SK-N-SH treated with all-trans-retinoic acid at 6 μM for 48 hours (cell line): ENCODE data around the gene CNTN6.

Experiments
- ATAC-seq: fragments of 200-7000 bp; cut with Tn5 transposase; 3 replicates; pipeline ENCODE4 v1.9.1; 2020; ENCODE audit warnings: mild to moderate bottlenecking, moderate library complexity
- ARNTL ChIP-seq: fragments of 450-650 bp; formaldehyde crosslinking; IDR thresholded peaks from 2 replicates; pipeline ENCODE4 v1.5.0; 2020; ENCODE audit warnings: low read depth, mild to moderate bottlenecking, moderate library complexity, borderline replicate concordance
- BACH2 ChIP-seq: fragments of 250-450 bp; sonication (Bioruptor Pico); IDR thresholded peaks from 2 replicates; pipeline ENCODE4 v1.9.0; 2021; ENCODE audit warnings: mild to moderate bottlenecking, borderline replicate concordance
- ESRRG ChIP-seq: fragments of 250-450 bp; sonication (Bioruptor Pico); IDR thresholded peaks from 2 replicates; pipeline ENCODE4 v1.6.1; 2021; ENCODE audit warnings: mild to moderate bottlenecking
- GLIS3 ChIP-seq: fragments of 250-450 bp; sonication (Bioruptor Pico); IDR thresholded peaks from 2 replicates; pipeline ENCODE4 v1.5.0; 2020; ENCODE audit warnings: mild to moderate bottlenecking, moderate library complexity
- ISL1 ChIP-seq: fragments of 250-450 bp; sonication (Bioruptor Pico); IDR thresholded peaks from 2 replicates; pipeline ENCODE4 v2.1.2; 2022; ENCODE audit warnings: mild to moderate bottlenecking, moderate library complexity
- OSR1 ChIP-seq: fragments of 250-450 bp; sonication (Bioruptor Pico); IDR thresholded peaks from 2 replicates; pipeline ENCODE4 v1.8.0; 2022; ENCODE audit warnings: moderate library complexity, mild to moderate bottlenecking, inconsistent platforms
- PPARA ChIP-seq: fragments of 250-450 bp; sonication (Bioruptor Pico); IDR thresholded peaks from 2 replicates; pipeline ENCODE4 v1.5.0; 2020; ENCODE audit warnings: mild to moderate bottlenecking, borderline replicate concordance
- TCF4 ChIP-seq: fragments of 250-450 bp; sonication (Bioruptor Pico); IDR thresholded peaks from 2 replicates; pipeline ENCODE4 v1.8.0; 2021; ENCODE audit warnings: mild to moderate bottlenecking, moderate library complexity, borderline replicate concordance
- TOX ChIP-seq: fragments of 250-450 bp; sonication (Bioruptor Pico); IDR thresholded peaks from 2 replicates; pipeline ENCODE4 v1.8.0; 2021; ENCODE audit warnings: mild to moderate bottlenecking, moderate library complexity, borderline replicate concordance
- ZC3H10 ChIP-seq: fragments of 250-450 bp; sonication (Bioruptor Pico); IDR thresholded peaks from 2 replicates; pipeline ENCODE4 v1.5.1; 2021; ENCODE audit warnings: mild to moderate bottlenecking, moderate library complexity
- ZFP3 ChIP-seq: fragments of 250-450 bp; sonication (Bioruptor Pico); IDR thresholded peaks from 2 replicates; pipeline ENCODE4 v1.5.0; 2020; ENCODE audit warnings: mild to moderate bottlenecking, moderate library complexity
- ZFP30 ChIP-seq: fragments of 450-650 bp; formaldehyde crosslinking; IDR thresholded peaks from 2 replicates; pipeline ENCODE4 v1.5.0; 2022; ENCODE audit warnings: mild to moderate bottlenecking, moderate library complexity
- ZNF565 ChIP-seq: fragments of 450-650 bp; formaldehyde crosslinking; conservative IDR thresholded peaks from 2 replicates; pipeline ENCODE4 v1.5.0; 2020; ENCODE audit warnings: low read depth, mild to moderate bottlenecking, moderate library complexity
- ZNF8 ChIP-seq: fragments of 450-650 bp; formaldehyde crosslinking; IDR thresholded peaks from 2 replicates; pipeline ENCODE4 v1.5.0; 2020; ENCODE audit warnings: mild to moderate bottlenecking, moderate library complexity
- TF ChIP-seq, protein P1 (sequence below): fragments of 250-450 bp; sonication (Bioruptor Pico); IDR thresholded peaks from 2 replicates; pipeline ENCODE4 v1.8.0; 2021; ENCODE audit warnings: low read depth, mild to moderate bottlenecking, moderate library complexity, borderline replicate concordance
- TF ChIP-seq, protein P2 (sequence below): fragments of 250-450 bp; sonication (Bioruptor Pico); IDR thresholded peaks from 2 replicates; pipeline ENCODE4 v1.5.0; 2020; ENCODE audit warnings: mild to moderate bottlenecking, moderate library complexity
- TF ChIP-seq, protein P3 (sequence below): fragments of 250-450 bp; sonication (Bioruptor Pico); IDR thresholded peaks from 2 replicates; pipeline ENCODE4 v1.5.1; 2021; ENCODE audit warnings: mild to moderate bottlenecking, moderate library complexity
- TF ChIP-seq, protein P4 (sequence below): fragments of 250-450 bp; sonication (Bioruptor Pico); IDR thresholded peaks from 2 replicates; pipeline ENCODE4 v1.5.1; 2020; ENCODE audit warnings: low read depth, mild to moderate bottlenecking, moderate library complexity

CNTN6 gene

DNA sequence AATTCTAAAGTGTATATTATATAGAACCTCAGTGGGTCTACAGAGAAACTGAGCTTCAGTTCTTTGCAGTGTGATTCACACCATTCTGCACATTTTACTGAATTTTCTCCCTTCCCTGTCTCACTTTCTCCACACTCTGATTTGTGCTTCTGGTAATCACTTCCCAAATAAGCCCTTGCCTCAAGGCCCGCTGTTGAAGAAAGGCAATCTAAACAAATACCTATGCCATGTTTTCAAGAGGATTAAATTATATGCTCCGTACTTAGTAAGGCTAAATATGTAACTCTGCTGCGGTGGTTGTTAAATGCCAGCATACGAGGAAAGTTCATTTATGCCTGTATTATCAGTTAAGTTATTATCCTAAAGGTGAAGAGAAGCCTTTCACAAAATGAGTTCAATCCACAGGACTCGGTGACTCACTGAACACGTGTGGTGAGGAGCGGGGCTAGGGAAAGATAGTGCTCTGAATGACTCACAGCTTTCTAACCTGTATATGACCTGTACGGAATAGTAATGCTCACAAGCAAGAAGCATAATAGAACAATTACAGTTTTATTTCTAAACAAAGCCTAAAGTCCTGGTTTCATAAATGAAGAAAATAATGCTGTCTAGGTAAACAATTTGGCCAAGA lies 25.1 kb downstream of the CNTN6 start:
- TF ChIP-seq ESRRG (CRISPR knock-in tag) (no peak), BACH2 (CRISPR knock-in tag) (no peak), OSR1 (CRISPR knock-in tag) (no peak), TOX (no peak), ARNTL (CRISPR knock-in tag) (no peak), ZNF8 (no peak)
- TF ChIP-seq, protein P1, sequence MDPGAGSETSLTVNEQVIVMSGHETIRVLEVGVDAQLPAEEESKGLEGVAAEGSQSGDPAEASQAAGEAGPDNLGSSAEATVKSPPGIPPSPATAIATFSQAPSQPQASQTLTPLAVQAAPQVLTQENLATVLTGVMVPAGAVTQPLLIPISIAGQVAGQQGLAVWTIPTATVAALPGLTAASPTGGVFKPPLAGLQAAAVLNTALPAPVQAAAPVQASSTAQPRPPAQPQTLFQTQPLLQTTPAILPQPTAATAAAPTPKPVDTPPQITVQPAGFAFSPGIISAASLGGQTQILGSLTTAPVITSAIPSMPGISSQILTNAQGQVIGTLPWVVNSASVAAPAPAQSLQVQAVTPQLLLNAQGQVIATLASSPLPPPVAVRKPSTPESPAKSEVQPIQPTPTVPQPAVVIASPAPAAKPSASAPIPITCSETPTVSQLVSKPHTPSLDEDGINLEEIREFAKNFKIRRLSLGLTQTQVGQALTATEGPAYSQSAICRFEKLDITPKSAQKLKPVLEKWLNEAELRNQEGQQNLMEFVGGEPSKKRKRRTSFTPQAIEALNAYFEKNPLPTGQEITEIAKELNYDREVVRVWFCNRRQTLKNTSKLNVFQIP (CRISPR knock-in tag), result no peak
- TF ChIP-seq, protein P2, sequence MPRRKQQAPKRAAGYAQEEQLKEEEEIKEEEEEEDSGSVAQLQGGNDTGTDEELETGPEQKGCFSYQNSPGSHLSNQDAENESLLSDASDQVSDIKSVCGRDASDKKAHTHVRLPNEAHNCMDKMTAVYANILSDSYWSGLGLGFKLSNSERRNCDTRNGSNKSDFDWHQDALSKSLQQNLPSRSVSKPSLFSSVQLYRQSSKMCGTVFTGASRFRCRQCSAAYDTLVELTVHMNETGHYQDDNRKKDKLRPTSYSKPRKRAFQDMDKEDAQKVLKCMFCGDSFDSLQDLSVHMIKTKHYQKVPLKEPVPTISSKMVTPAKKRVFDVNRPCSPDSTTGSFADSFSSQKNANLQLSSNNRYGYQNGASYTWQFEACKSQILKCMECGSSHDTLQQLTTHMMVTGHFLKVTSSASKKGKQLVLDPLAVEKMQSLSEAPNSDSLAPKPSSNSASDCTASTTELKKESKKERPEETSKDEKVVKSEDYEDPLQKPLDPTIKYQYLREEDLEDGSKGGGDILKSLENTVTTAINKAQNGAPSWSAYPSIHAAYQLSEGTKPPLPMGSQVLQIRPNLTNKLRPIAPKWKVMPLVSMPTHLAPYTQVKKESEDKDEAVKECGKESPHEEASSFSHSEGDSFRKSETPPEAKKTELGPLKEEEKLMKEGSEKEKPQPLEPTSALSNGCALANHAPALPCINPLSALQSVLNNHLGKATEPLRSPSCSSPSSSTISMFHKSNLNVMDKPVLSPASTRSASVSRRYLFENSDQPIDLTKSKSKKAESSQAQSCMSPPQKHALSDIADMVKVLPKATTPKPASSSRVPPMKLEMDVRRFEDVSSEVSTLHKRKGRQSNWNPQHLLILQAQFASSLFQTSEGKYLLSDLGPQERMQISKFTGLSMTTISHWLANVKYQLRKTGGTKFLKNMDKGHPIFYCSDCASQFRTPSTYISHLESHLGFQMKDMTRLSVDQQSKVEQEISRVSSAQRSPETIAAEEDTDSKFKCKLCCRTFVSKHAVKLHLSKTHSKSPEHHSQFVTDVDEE (CRISPR knock-in tag), result no peak
- TF ChIP-seq, all 23 proteins: peak for 0
- ATAC-seq, result no peak

DNA sequence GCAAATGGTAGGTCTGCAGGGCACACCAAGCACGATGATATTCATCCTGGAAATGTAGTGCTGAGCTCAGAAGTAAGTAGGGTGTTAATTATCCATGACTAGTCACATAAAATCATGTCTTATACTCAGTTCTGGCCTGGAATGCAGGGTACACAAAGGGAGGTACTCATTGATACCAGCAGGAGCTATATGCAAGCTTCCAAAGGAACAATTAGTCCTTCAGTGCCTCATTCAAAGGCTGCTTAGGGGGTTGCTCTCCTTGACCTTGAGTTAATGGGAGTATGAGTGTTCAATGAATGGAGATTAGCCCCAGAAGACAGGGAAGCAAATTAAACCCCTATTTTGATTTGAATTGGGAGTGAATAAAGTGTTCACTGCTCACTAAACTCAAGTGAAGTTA lies 38.3 kb downstream of the CNTN6 start:
- ATAC-seq, result no peak
- TF ChIP-seq GLIS3 (CRISPR knock-in tag) (no peak), ZFP3 (no peak), OSR1 (CRISPR knock-in tag) (no peak), ARNTL (CRISPR knock-in tag) (no peak), TCF4 (CRISPR knock-in tag) (no peak), BACH2 (CRISPR knock-in tag) (no peak), ZC3H10 (CRISPR knock-in tag) (no peak), ISL1 (no peak)
- TF ChIP-seq, protein P2 (CRISPR knock-in tag), result no peak
- TF ChIP-seq, protein P3, sequence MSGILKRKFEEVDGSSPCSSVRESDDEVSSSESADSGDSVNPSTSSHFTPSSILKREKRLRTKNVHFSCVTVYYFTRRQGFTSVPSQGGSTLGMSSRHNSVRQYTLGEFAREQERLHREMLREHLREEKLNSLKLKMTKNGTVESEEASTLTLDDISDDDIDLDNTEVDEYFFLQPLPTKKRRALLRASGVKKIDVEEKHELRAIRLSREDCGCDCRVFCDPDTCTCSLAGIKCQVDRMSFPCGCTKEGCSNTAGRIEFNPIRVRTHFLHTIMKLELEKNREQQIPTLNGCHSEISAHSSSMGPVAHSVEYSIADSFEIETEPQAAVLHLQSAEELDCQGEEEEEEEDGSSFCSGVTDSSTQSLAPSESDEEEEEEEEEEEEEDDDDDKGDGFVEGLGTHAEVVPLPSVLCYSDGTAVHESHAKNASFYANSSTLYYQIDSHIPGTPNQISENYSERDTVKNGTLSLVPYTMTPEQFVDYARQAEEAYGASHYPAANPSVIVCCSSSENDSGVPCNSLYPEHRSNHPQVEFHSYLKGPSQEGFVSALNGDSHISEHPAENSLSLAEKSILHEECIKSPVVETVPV (CRISPR knock-in tag), result no peak

DNA sequence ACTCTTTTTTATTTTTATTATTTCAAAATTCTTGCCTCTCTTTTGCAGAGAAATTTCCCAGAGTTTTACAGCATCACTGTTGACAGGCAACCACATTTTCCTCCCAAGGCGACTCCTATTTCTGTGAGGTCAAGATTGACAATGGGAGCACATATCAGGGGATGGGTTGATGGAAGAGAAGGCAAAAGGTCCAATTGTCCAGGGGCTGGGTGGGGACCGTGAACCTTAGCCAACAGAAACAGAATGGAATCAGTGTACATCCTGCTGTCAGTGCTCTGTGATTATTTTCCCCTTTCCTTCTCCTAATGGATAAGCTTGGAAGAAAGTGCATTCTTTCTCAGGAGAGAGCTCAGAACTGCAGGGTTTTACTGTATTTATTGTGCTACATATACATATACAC lies 42.4 kb downstream of the CNTN6 start:
- ATAC-seq, result no peak
- TF ChIP-seq ZNF565 (CRISPR knock-in tag), result no peak
- TF ChIP-seq PPARA (CRISPR knock-in tag), result no peak
- TF ChIP-seq, protein P4, sequence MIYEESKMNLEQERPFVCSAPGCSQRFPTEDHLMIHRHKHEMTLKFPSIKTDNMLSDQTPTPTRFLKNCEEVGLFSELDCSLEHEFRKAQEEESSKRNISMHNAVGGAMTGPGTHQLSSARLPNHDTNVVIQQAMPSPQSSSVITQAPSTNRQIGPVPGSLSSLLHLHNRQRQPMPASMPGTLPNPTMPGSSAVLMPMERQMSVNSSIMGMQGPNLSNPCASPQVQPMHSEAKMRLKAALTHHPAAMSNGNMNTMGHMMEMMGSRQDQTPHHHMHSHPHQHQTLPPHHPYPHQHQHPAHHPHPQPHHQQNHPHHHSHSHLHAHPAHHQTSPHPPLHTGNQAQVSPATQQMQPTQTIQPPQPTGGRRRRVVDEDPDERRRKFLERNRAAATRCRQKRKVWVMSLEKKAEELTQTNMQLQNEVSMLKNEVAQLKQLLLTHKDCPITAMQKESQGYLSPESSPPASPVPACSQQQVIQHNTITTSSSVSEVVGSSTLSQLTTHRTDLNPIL (CRISPR knock-in tag), result no peak
- TF ChIP-seq, protein P2 (CRISPR knock-in tag), result no peak
- TF ChIP-seq ZFP30 (CRISPR knock-in tag), result no peak
- TF ChIP-seq GLIS3 (CRISPR knock-in tag), result no peak
- TF ChIP-seq ZNF8, result no peak
